ENCODE measurements around the gene PROM2. TPM values are rescaled to one million over a fixed set of nuclear protein-coding genes. Genes with fewer than 3 reads are reported as not detected.
A peak's percentile ranks its signal among the peaks of the same experiment; 100 is the strongest.

PROM2 gene
- total RNA-seq, 1 donor from 2014 or later: 14.2 TPM

GRCh38 chr2:95260028-95261023 is 13.9 kb upstream of the PROM2 start:
- Mint-ChIP-seq H3K27ac (peak overlapping the region; percentile 0), H3K4me3 (ENCODE audit: low read depth) (no peak overlapping the region), H3K36me3 (ENCODE audit: insufficient read depth) (no peaks in the 10 kb centered on the region), H3K9me3 (ENCODE audit: low read depth) (peaks cover 15% of the 10 kb centered on the region), H3K27me3 (no peaks in the 10 kb centered on the region), H3K4me1 (ENCODE audit: low read depth) (no peaks in the 10 kb centered on the region)
- no peak for TF ChIP-seq CTCF (IDR thresholded peaks at IDR 0.05; ENCODE audit: unreplicated experiment)
- no peak for DNase-seq (ENCODE audit: low spot score, unreplicated experiment)

- Mint-ChIP-seq H3K4me3 (ENCODE audit: low read depth) (no peak overlapping the region), H3K27me3 (no peaks in the 10 kb centered on the region), H3K4me1 (ENCODE audit: low read depth) (no peaks in the 10 kb centered on the region), H3K9me3 (ENCODE audit: low read depth) (peaks cover 8% of the 10 kb centered on the region), H3K36me3 (ENCODE audit: insufficient read depth) (no peaks in the 10 kb centered on the region), H3K27ac (no peak overlapping the region)
- no peak for TF ChIP-seq CTCF (IDR thresholded peaks at IDR 0.05; ENCODE audit: unreplicated experiment)
- DNase-seq (ENCODE audit: low spot score, unreplicated experiment): no peak
Measured at GRCh38 chr2:95261602-95262001, 12.6 kb upstream of the PROM2 start.

- Mint-ChIP-seq H3K27ac (no peak overlapping the region), H3K9me3 (ENCODE audit: low read depth) (peaks cover 5% of the 10 kb centered on the region), H3K27me3 (no peaks in the 10 kb centered on the region), H3K4me3 (ENCODE audit: low read depth) (no peak overlapping the region), H3K36me3 (ENCODE audit: insufficient read depth) (no peaks in the 10 kb centered on the region), H3K4me1 (ENCODE audit: low read depth) (no peaks in the 10 kb centered on the region)
- TF ChIP-seq CTCF (IDR thresholded peaks at IDR 0.05; ENCODE audit: unreplicated experiment): no peak
- DNase-seq (ENCODE audit: low spot score, unreplicated experiment): no peak
Measured at GRCh38 chr2:95262896-95263542, 11.2 kb upstream of the PROM2 start.

- no peaks in the 10 kb centered on the region for H3K27me3 Mint-ChIP-seq
- H3K36me3 Mint-ChIP-seq (ENCODE audit: insufficient read depth): no peaks in the 10 kb centered on the region
- H3K9me3 Mint-ChIP-seq (ENCODE audit: low read depth): no peaks in the 10 kb centered on the region
- no peaks in the 10 kb centered on the region for H3K4me1 Mint-ChIP-seq (ENCODE audit: low read depth)
- TF ChIP-seq CTCF (IDR thresholded peaks at IDR 0.05; ENCODE audit: unreplicated experiment): no peak
- H3K4me3 Mint-ChIP-seq (ENCODE audit: low read depth): no peak overlapping the region
- DNase-seq (ENCODE audit: low spot score, unreplicated experiment): no peak
- no peak overlapping the region for H3K27ac Mint-ChIP-seq
Measured at GRCh38 chr2:95264624-95265023, 9.6 kb upstream of the PROM2 start.

- Mint-ChIP-seq H3K4me1 (ENCODE audit: low read depth) (no peaks in the 10 kb centered on the region), H3K36me3 (ENCODE audit: insufficient read depth) (no peaks in the 10 kb centered on the region), H3K27me3 (no peaks in the 10 kb centered on the region), H3K4me3 (ENCODE audit: low read depth) (no peak overlapping the region), H3K9me3 (ENCODE audit: low read depth) (no peaks in the 10 kb centered on the region), H3K27ac (no peak overlapping the region)
- no peak for TF ChIP-seq CTCF (IDR thresholded peaks at IDR 0.05; ENCODE audit: unreplicated experiment)
- no peak for DNase-seq (ENCODE audit: low spot score, unreplicated experiment)
Measured at GRCh38 chr2:95265182-95265581, 9.1 kb upstream of the PROM2 start.

Data from progenitor cell of endocrine pancreas (in vitro differentiated cells).